ENCODE results near the gene SAMD3. TPM values are rescaled to one million over a fixed set of nuclear protein-coding genes. Genes with fewer than 3 reads are reported as not detected.

Gene SAMD3
- total and polyA plus RNA-seq, 2 of the 4 experiments (the other 2 are of a cell fraction): 3.0 to 3.9 TPM

Other genes with a start within 250 kb of the SAMD3 start
- gene L3MBTL3, start 204.4 kb downstream of the SAMD3 start, total RNA-seq (2012; rRNA removed): 7.2 and 14.4 TPM in 2 replicates
- 8.4 and 10.9 TPM in 2 replicates for gene L3MBTL3, start 204.4 kb downstream of the SAMD3 start, polyA plus RNA-seq (2012; rRNA removed)
- gene TMEM200A, start 143.1 kb upstream of the SAMD3 start, total RNA-seq (2012; rRNA removed): 37.1 and 47.8 TPM in 2 replicates
- gene TMEM200A, start 143.1 kb upstream of the SAMD3 start, polyA plus RNA-seq (2012; rRNA removed): 19.4 and 22.8 TPM in 2 replicates